ENCODE data around the gene VANGL1. TPM values are rescaled to one million over a fixed set of nuclear protein-coding genes. Genes with fewer than 3 reads are reported as not detected.

Gene VANGL1
- total and polyA plus RNA-seq, 12 donors = 2.0 to 19.1 (median 10.6) TPM

DNA sequence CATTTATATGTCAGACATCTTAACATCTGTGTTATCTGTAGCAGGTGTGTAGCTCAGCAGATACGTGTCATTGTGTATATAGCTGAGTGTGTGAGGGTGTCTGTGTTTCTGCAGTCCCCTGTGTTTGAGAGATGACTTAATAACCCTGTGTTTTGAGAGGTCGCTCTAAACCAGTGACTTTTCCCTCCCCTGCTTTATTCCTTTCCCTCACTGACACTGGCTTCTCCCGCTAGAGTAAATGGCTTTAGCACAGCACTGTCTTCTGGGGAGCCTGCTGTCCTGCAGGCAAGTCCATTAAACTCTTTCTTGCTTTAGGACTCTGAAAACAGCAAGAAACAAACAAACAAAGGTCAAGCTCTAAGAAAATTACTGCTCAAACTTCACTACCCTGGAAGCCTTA, 53.0 kb downstream of the VANGL1 start:
- DNase-seq = no peak
- 91 to 97% (median 93%) methylated on average over 3 of the region's 3 CpGs for WGBS, 4 donors
- TF ChIP-seq POLR2A (IDR thresholded peaks at IDR 0.05) = no peak
- TF ChIP-seq, protein P1, sequence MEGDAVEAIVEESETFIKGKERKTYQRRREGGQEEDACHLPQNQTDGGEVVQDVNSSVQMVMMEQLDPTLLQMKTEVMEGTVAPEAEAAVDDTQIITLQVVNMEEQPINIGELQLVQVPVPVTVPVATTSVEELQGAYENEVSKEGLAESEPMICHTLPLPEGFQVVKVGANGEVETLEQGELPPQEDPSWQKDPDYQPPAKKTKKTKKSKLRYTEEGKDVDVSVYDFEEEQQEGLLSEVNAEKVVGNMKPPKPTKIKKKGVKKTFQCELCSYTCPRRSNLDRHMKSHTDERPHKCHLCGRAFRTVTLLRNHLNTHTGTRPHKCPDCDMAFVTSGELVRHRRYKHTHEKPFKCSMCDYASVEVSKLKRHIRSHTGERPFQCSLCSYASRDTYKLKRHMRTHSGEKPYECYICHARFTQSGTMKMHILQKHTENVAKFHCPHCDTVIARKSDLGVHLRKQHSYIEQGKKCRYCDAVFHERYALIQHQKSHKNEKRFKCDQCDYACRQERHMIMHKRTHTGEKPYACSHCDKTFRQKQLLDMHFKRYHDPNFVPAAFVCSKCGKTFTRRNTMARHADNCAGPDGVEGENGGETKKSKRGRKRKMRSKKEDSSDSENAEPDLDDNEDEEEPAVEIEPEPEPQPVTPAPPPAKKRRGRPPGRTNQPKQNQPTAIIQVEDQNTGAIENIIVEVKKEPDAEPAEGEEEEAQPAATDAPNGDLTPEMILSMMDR (IDR thresholded peaks at IDR 0.05) = no peak
- intact Hi-C loops (cut with DNase I) = no loop called here
- H3K36me3 ChIP-seq (replicated peaks in 1 of 2) = peaks cover 0 to 12% of the 10 kb centered on the region in 2 donors
- H3K4me3 ChIP-seq = no peak overlapping the region
- no peaks in the 10 kb centered on the region for H3K9me3 ChIP-seq (replicated peaks in 1 of 3)
- no peak overlapping the region for H3K27ac ChIP-seq
- H3K27me3 ChIP-seq = no peaks in the 10 kb centered on the region
- no peaks in the 10 kb centered on the region for H3K4me1 ChIP-seq (replicated peaks in 1 of 2)

DNA sequence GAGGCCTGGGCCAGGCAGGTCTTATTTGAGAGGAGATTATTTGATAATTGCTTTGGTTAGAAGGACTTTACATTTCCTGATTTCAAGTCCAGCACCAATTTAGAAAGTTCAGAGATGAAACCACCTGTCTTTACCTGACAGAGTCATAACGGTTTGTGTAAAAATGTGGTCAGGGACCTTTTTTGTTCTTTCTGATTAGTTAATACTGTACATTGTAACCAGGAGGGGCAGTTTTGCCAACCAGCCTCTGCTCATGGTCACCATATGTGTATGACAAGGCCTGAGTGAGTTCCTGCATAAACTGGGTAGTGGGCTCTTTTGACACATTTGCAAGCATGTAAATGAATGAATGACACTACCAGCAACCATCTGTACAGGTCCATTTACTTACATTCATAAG, 55.8 kb downstream of the VANGL1 start:
- no peaks in the 10 kb centered on the region for H3K9me3 ChIP-seq (replicated peaks in 1 of 3)
- H3K27me3 ChIP-seq = no peaks in the 10 kb centered on the region
- H3K4me1 ChIP-seq (replicated peaks in 1 of 2) = no peaks in the 10 kb centered on the region
- H3K27ac ChIP-seq = no peak overlapping the region
- no peaks in the 10 kb centered on the region for H3K36me3 ChIP-seq (replicated peaks in 1 of 2)
- no peak overlapping the region for H3K4me3 ChIP-seq
- 74 to 92% (median 86%) methylated on average over 1 of the region's 1 CpG for WGBS, 4 donors
- TF ChIP-seq POLR2A (IDR thresholded peaks at IDR 0.05) = no peak
- TF ChIP-seq, protein P1 (IDR thresholded peaks at IDR 0.05) = no peak
- intact Hi-C loops (cut with DNase I) = no loop called here
- DNase-seq = no peak

DNA sequence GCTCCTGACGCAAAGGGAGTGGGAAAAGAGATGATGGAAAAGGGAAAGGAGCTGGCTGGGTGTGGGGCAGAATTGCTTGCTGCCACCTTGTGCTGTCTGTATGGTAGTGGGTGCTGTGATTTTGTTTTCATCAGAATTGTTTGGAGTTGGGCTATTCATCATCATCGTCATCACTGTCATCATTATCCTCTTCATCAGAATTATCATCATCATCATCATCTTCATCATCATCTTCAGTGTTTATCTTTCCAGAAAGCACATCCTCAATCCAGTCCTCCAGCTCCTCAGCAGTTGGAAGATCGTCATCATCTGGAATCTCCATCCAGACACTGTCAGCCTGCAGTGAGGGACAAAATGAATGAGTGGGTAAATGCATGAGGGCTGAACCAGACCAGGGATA, 59.3 kb downstream of the VANGL1 start:
- H3K4me1 ChIP-seq (replicated peaks in 1 of 2) = no peaks in the 10 kb centered on the region
- H3K9me3 ChIP-seq (replicated peaks in 1 of 3) = no peaks in the 10 kb centered on the region
- no peak for TF ChIP-seq POLR2A (IDR thresholded peaks at IDR 0.05)
- TF ChIP-seq, protein P1 (IDR thresholded peaks at IDR 0.05) = no peak
- intact Hi-C loops (cut with DNase I) = loop anchor here in 1 of 2 donors (10.0 kb wide), 1 partner anchor 86 kb away; no protein-coding TSS in a partner anchor
- WGBS, 4 donors = 59 to 84% (median 66%) methylated on average over 3 of the region's 3 CpGs
- no peak for DNase-seq
- H3K36me3 ChIP-seq (replicated peaks in 1 of 2) = no peaks in the 10 kb centered on the region
- H3K4me3 ChIP-seq = no peak overlapping the region
- H3K27me3 ChIP-seq = no peaks in the 10 kb centered on the region
- H3K27ac ChIP-seq = no peak overlapping the region

DNA sequence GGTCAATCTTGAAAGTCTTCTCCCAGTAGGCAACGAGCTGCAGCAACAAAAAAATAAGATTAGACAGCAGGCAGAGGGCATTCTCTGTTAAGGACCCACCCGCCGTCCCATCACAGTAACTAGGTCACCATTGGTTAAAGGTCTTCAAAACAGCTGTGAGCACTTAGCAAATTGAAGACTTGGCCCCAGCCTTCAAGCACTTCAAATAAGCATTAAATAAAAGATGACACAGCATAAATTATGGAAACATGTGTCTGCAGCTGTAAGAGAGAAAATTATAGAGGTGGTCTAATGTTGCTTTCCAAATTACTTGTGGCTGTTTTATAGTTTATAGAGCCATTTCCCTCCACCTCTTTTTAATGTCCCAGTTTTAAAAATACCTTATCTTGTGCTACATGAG, 61.2 kb downstream of the VANGL1 start:
- DNase-seq = no peak
- intact Hi-C loops (cut with DNase I) = loop anchor here in 1 of 2 donors (10.0 kb wide), 1 partner anchor 88 kb away; no protein-coding TSS in a partner anchor
- H3K9me3 ChIP-seq (replicated peaks in 1 of 3) = no peaks in the 10 kb centered on the region
- no peaks in the 10 kb centered on the region for H3K27me3 ChIP-seq
- 70 to 85% (median 78%) methylated on average over 3 of the region's 3 CpGs for WGBS, 4 donors
- H3K27ac ChIP-seq = no peak overlapping the region
- TF ChIP-seq, protein P1 (IDR thresholded peaks at IDR 0.05) = no peak
- TF ChIP-seq POLR2A (IDR thresholded peaks at IDR 0.05) = no peak
- no peak overlapping the region for H3K4me3 ChIP-seq
- H3K36me3 ChIP-seq (replicated peaks in 1 of 2) = no peaks in the 10 kb centered on the region
- H3K4me1 ChIP-seq (replicated peaks in 1 of 2) = no peaks in the 10 kb centered on the region

Measured in adrenal gland (tissue), 12 donors.